ENCODE data around the gene APOF. TPM values are rescaled to one million over a fixed set of nuclear protein-coding genes. Genes with fewer than 3 reads are reported as not detected.

The APOF gene
- total and polyA plus RNA-seq, 9 of the 15 experiments (the other 6 are each of a cell fraction or from before 2014, with no cell fraction given): 0.09 to 0.15 (median 0.12) TPM; not detected in 5

- TF ChIP-seq, protein P1, sequence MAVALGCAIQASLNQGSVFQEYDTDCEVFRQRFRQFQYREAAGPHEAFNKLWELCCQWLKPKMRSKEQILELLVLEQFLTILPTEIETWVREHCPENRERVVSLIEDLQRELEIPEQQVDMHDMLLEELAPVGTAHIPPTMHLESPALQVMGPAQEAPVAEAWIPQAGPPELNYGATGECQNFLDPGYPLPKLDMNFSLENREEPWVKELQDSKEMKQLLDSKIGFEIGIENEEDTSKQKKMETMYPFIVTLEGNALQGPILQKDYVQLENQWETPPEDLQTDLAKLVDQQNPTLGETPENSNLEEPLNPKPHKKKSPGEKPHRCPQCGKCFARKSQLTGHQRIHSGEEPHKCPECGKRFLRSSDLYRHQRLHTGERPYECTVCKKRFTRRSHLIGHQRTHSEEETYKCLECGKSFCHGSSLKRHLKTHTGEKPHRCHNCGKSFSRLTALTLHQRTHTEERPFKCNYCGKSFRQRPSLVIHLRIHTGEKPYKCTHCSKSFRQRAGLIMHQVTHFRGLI (CRISPR knock-in tag; IDR thresholded peaks at IDR 0.05): 0 out of 2 replicates have a peak, but pooled peaks have one; percentile 26
- TF ChIP-seq, protein P2, sequence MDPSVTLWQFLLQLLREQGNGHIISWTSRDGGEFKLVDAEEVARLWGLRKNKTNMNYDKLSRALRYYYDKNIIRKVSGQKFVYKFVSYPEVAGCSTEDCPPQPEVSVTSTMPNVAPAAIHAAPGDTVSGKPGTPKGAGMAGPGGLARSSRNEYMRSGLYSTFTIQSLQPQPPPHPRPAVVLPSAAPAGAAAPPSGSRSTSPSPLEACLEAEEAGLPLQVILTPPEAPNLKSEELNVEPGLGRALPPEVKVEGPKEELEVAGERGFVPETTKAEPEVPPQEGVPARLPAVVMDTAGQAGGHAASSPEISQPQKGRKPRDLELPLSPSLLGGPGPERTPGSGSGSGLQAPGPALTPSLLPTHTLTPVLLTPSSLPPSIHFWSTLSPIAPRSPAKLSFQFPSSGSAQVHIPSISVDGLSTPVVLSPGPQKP (CRISPR knock-in tag; IDR thresholded peaks at IDR 0.05): no peak
- no peak for TF ChIP-seq NFE2L1 (tag; IDR thresholded peaks at IDR 0.05; ENCODE audit: borderline replicate concordance, low read depth)
- peak; percentile 44 for TF ChIP-seq SMARCA4 (IDR thresholded peaks at IDR 0.05)
- TF ChIP-seq, protein P3, sequence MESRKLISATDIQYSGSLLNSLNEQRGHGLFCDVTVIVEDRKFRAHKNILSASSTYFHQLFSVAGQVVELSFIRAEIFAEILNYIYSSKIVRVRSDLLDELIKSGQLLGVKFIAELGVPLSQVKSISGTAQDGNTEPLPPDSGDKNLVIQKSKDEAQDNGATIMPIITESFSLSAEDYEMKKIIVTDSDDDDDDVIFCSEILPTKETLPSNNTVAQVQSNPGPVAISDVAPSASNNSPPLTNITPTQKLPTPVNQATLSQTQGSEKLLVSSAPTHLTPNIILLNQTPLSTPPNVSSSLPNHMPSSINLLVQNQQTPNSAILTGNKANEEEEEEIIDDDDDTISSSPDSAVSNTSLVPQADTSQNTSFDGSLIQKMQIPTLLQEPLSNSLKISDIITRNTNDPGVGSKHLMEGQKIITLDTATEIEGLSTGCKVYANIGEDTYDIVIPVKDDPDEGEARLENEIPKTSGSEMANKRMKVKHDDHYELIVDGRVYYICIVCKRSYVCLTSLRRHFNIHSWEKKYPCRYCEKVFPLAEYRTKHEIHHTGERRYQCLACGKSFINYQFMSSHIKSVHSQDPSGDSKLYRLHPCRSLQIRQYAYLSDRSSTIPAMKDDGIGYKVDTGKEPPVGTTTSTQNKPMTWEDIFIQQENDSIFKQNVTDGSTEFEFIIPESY (CRISPR knock-in tag; IDR thresholded peaks at IDR 0.05): peak; percentile 47
- TF ChIP-seq NCOA2 (IDR thresholded peaks at IDR 0.05; ENCODE audit: partially characterized antibody in 2 of 2): no peak
- peak; percentile 79 for TF ChIP-seq SUPT5H (IDR thresholded peaks at IDR 0.05)
- no peak for TF ChIP-seq MAFK (IDR thresholded peaks at IDR 0.05; ENCODE audit: low read length)
- TF ChIP-seq SMAD2 (IDR thresholded peaks at IDR 0.05; ENCODE audit: low read depth, low read length): no peak
- TF ChIP-seq ZNF639 (CRISPR knock-in tag; conservative IDR thresholded peaks at IDR 0.05 in 1 of 2, IDR thresholded peaks at IDR 0.05 in 1 of 2): peak in 1 of 2 experiments; percentile 91; a peak in 2 of 4 replicates
- TF ChIP-seq ELF2 (CRISPR knock-in tag; IDR thresholded peaks at IDR 0.05): no peak
- peak; percentile 31; the same call in 1 of the 2 replicates for TF ChIP-seq ZBTB17 (CRISPR knock-in tag; IDR thresholded peaks at IDR 0.05)
- TF ChIP-seq MXI1 (IDR thresholded peaks at IDR 0.05; ENCODE audit: low read depth, low read length): no peak
- TF ChIP-seq NCOA6 (IDR thresholded peaks at IDR 0.05): no peak
- TF ChIP-seq SP2 (IDR thresholded peaks at IDR 0.05; ENCODE audit: extremely low read depth, low read depth, low read length, poor library complexity, severe bottlenecking): peak; percentile 69
- no peak for TF ChIP-seq KLF1 (tag; IDR thresholded peaks at IDR 0.05)
- TF ChIP-seq ETV5 (CRISPR knock-in tag; IDR thresholded peaks at IDR 0.05; ENCODE audit: low read depth): no peak
- TF ChIP-seq ZNF398 (CRISPR knock-in tag; IDR thresholded peaks at IDR 0.05): peak; percentile 20; the same call in 1 of the 2 replicates
- TF ChIP-seq BRCA1 (IDR thresholded peaks at IDR 0.05): no peak
- no peak for TF ChIP-seq BRCA1 (CRISPR knock-in tag; IDR thresholded peaks at IDR 0.05)
Measured at GRCh38 chr12:56333679-56334489, 28.8 kb downstream of the APOF start, which contains the start of gene PAN2 (continued).

Measured in K562 (cell line).